GM21390 (cell line): ENCODE results near the gene GTF3A.

Source experiments
- ATAC-seq: cut with Tn5 transposase; IDR thresholded peaks from one replicate; pipeline ENCODE4 v1.9.1; 2021; ENCODE audit not compliant: unreplicated experiment

Gene GTF3A

GRCh38 chr13:27446986-27447583 lies 22.7 kb downstream of the GTF3A start:
- ATAC-seq: no peak

DNA sequence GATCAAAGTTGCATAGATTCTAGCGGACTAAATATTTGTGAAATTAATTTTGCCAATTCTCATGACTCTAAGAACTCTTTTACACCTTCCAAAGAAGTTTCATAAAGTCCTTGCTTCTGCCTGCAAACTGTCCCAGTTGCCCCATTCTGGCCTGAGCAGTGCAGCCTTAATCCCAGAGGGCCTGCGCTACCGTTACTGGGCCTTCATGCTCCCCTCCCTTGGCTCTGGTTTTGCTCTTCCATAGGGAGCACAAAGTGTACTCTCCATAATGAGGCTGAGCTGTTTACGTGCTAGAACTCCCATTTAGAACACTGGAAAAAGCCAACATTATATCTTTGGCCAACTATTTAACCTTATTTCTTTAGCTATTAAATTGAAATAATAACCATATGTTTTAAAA lies 23.9 kb downstream of the GTF3A start:
- ATAC-seq: no peak

DNA sequence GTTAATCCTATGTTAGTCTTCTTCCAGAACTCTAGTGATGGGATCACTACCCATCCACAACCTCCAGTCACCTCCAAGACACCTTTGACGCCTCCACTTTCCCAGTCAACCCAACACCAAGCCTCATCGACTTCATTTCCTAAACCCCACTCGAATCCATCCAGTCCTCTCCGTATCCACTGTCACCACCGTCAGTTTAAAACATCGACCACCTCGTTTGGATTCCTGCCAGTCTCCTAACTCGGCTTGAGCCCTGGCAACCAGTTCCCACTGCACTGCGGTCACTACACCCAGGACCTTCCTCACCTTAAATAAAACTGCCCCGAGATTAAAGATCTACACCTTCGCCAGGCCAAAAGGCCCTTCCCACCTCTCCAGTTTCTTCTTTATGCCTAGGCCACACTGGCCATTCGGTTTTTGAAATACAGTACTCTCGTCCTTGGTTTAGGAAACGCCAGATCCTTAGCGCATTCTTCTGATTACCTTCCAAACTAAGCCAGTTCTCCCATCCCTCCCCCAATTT lies 24.7 kb downstream of the GTF3A start:
- ATAC-seq: no peak

- ATAC-seq: peak; percentile 84
Observed at GRCh38 chr13:27449936-27450828, 25.8 kb downstream of the GTF3A start, which contains the start of gene MTIF3. Gene MTIF3 (minus strand): TSS chr13:27450564. CDS start chr13:27440448, 10,116 bp downstream.

- no peak for ATAC-seq
Observed at GRCh38 chr13:27450921-27451471, 26.6 kb downstream of the GTF3A start.

GRCh38 chr13:27455331-27455855 lies 31.0 kb downstream of the GTF3A start:
- ATAC-seq: no peak

DNA sequence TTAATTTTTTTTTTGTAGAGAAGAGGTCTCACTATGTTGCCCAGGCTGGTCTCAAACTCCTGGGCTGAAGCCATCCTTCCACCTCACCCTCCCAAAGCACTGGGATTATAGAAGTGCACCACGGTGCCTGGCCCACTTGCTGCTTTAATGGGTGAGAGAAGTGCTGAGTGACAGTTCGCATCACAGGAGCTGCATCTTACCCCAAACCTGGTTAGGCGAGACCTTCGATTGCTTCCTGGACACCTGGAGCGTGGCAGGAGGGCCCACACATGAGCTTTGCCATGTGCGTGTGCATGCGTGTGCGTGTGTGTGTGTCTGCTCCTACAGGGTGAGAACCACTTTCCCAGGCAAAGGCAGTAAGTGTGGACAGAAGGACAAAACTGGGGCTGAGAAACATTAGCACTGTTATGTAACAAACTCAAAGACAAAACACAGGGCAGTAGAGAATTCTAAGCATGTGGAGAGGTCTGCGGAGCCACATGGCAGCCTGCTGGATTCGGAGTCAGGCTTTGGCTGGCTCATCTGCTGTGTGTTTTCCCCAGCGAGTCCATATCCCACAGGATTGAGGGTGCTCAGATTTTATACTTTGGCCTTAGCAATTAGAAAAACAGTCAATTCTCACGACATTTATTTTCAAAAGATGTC lies 37.6 kb downstream of the GTF3A start:
- no peak for ATAC-seq

DNA sequence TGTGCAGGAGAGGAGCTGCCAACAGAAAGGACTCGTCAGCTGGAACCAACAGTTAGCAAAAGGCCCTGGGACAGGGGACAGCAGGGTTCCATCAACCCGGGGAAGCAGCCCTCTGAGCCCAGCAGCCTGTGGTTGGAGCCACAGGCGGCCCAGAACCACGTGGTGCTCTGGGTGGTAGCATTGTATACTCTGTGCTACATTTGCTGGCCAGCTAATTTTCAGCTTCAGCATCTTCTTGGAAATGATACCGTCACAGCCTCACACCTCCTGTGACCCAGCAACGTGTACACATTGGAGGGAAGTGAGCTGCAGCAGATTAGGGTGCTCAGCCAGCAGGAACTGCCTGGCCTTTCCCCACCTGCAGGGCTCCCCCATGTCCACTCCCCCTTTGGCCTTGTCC lies 39.1 kb downstream of the GTF3A start:
- no peak for ATAC-seq

DNA sequence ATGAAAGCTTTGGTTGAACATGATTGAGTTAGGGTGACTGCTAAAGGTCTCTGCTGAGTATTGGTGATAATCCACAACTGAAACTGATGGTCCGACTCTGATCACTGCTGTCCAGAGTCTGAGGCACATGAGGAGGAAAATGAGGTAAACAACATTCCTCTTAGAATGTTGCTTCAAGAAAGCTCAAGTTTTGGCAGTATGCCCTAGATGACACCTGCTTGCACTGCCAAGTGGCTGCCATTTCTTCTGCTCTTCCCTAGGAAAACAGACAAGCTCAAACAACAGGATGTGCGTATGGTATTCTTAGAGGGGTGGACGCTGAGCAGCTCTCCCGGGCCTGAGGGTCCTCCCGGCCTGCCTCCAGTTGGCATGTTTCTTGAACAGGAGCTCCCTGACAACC lies 41.2 kb downstream of the GTF3A start:
- ATAC-seq: no peak

DNA sequence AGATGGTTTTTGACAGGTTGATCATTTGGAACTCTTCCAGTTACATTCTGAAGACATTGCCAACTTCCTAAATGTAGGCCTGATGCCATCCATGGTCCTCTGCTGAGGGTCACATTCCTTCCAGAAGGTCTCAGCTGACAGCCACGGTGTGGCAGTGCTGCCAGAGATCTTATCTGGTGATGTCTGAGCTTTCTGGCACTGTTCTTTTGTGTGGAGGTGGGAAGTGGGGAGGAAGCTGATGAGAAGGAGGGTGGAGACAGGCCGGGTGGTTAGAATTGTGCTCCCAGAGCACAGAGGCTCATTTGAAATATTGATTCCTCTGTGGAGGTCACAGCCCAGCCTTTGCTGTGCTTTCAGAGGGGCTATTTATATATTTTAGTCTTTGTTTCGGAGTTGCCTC lies 42.1 kb downstream of the GTF3A start:
- no peak for ATAC-seq

- no peak for ATAC-seq
Observed at GRCh38 chr13:27470075-27470820, 45.8 kb downstream of the GTF3A start.

GRCh38 chr13:27472441-27472840 lies 48.0 kb downstream of the GTF3A start:
- no peak for ATAC-seq

- no peak for ATAC-seq
Observed at GRCh38 chr13:27472941-27473340, 48.5 kb downstream of the GTF3A start.

- ATAC-seq: no peak
Observed at GRCh38 chr13:27474751-27475268, 50.4 kb downstream of the GTF3A start.

- peak; percentile 75 for ATAC-seq
Observed at GRCh38 chr13:27476943-27477703, 52.7 kb downstream of the GTF3A start.

DNA sequence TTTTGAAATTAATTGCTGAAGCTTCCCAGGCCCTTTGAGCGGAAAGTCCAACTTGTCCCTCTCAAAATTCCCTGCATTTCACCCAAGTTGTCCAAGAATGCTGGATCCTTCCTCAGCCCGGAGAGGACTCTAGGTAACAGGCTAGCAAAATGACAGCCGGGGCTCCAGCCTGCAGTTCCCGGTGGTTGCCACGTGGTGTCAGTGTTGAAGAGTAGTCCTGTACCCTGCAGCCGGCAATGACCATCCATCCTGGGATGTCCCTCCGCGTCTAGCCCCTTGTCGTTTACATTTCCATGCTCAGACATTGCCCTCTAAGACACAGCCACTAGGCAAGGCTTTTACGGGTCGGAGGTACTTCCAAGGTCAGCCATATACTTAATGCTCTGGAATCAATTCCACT lies 57.3 kb downstream of the GTF3A start:
- no peak for ATAC-seq

- ATAC-seq: peak; percentile 95
Observed at GRCh38 chr13:27482983-27483382, 58.6 kb downstream of the GTF3A start.

- ATAC-seq: no peak
Observed at GRCh38 chr13:27483421-27483820, 59.0 kb downstream of the GTF3A start.
